Activated naive CD4-positive, alpha-beta T cell treated with anti-CD3 and anti-CD28 coated beads for 36 hours (primary cell): ENCODE results near the gene TSPAN6. TPM values are rescaled to one million over a fixed set of nuclear protein-coding genes. Genes with fewer than 3 reads are reported as not detected.
A peak's percentile ranks its signal among the peaks of the same experiment; 100 is the strongest.

Experiments used
- CTCF ChIA-PET: fragments of 350-600 bp; sonication (Branson Sonifier 250); formaldehyde crosslinking; loops from one replicate; lab custom pipeline; 2021; ENCODE audit warnings: antibody characterized with exemption; lab: Charles Lee
- DNase-seq: peaks from one replicate; pipeline ENCODE4 v3.0.0-alpha.2; 2020
- H3K27ac Mint-ChIP-seq: one replicate; pipeline ENCODE4 v1.8.0; 2021; ENCODE audit warnings: mild to moderate bottlenecking, mixed read lengths
- H3K27me3 Mint-ChIP-seq: one replicate; pipeline ENCODE4 v1.8.0; 2021; ENCODE audit warnings: low read depth, mixed read lengths
- H3K36me3 Mint-ChIP-seq: one replicate; pipeline ENCODE4 v1.8.0; 2021; ENCODE audit warnings: low read depth, mixed read lengths
- H3K4me1 Mint-ChIP-seq: one replicate; pipeline ENCODE4 v1.8.0; 2021; ENCODE audit warnings: low read depth, mixed read lengths
- H3K4me3 Mint-ChIP-seq: one replicate; pipeline ENCODE4 v1.8.0; 2021; ENCODE audit warnings: mild to moderate bottlenecking, moderate library complexity, mixed read lengths
- H3K9me3 Mint-ChIP-seq: one replicate; pipeline ENCODE4 v1.8.0; 2021; ENCODE audit warnings: mixed read lengths
- intact Hi-C: fragments of 100-400 bp; cut with micrococcal nuclease; formaldehyde crosslinking; loops from one replicate; pipeline ENCODE4 v1.15.1; 2023
- total RNA-seq, 2 experiments: library from RNA; stranded (reverse); gene quantifications; one replicate each; pipeline ENCODE4 v1.2.3, GENCODE V29; 2021

Gene TSPAN6, protein sequence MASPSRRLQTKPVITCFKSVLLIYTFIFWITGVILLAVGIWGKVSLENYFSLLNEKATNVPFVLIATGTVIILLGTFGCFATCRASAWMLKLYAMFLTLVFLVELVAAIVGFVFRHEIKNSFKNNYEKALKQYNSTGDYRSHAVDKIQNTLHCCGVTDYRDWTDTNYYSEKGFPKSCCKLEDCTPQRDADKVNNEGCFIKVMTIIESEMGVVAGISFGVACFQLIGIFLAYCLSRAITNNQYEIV
- under 1 TPM; 0.42 to 0.57 TPM for total RNA-seq

DNA sequence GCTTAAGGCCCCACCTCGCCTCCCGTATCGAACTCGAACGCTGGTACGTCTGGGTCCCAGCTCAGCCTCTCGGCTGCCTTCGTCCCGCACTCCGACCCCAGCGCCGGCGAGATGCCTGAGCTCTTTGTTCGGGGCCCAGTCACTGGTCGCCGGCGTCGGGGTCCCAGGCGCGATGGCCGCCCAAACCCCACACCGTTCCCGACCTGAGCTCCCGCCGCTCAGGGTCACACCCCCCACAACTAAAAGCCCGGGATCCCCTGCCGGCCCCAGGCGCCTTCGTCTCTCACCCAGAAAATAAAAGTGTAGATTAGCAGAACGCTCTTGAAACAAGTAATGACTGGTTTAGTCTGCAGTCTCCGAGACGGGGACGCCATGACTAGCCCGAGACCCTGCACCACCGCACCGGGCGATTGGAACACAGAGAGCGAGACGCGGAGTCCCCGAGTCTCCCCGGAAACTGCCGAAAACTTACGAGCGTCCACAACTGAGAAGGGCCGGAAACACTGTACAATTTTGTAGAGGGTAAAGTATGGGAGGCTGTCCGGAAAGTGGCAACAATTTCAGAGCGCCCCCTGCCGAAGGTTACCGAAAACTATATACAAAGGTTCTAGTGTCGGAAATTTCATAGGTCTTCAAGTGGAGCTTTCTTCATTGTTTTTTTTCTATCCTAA is at the start of gene TSPAN6:
TSPAN6 (minus strand) TSS at position 486 of the 671 bp plus-strand sequence; CDS start at position 374, 112 bp downstream.
- Mint-ChIP-seq H3K27ac (peak within 1 kb of the TSS; percentile 12), H3K27me3 (peaks cover 3% of the 10 kb centered on the region)

DNA sequence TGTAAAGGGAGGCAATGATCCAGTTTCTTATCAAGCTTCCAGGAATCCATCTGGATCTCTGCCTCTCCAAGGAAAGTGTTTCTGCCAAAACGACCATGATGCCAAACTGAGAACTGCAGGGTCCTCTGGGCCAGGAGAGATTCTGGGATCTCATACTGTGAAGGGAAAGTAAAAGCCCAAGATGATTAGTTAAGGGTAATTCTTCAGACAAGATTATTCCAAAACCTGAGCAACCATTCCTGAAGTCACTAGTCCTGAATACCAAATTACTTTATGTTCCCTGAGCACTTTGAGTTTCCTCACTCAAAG is 49.3 kb upstream of the TSPAN6 start:
- no peak overlapping the region for H3K4me3 Mint-ChIP-seq
- H3K36me3 Mint-ChIP-seq = no peaks in the 10 kb centered on the region
- intact Hi-C loops = loop anchor here (1.0 to 2.0 kb wide), 5 partner anchors 15 to 601 kb away; no protein-coding TSS in a partner anchor

More for the DNA sequence above, at the start of gene TSPAN6:
- Mint-ChIP-seq H3K9me3 (no peaks in the 10 kb centered on the region), H3K4me1 (peaks cover 6% of the 10 kb centered on the region), H3K4me3 (peak within 1 kb of the TSS; percentile 86), H3K36me3 (no peaks in the 10 kb centered on the region)
- CTCF ChIA-PET = interaction anchor here (0.8 to 2.5 kb wide), 6 partner anchors 13 to 216 kb away, joined by 3 to 12 read pairs (median 4); no protein-coding TSS in a partner anchor
- intact Hi-C loops = loop anchor here (1.0 to 10.0 kb wide), 4 partner anchors 10 to 192 kb away; no protein-coding TSS in a partner anchor
- DNase-seq = peak; percentile 84

DNA sequence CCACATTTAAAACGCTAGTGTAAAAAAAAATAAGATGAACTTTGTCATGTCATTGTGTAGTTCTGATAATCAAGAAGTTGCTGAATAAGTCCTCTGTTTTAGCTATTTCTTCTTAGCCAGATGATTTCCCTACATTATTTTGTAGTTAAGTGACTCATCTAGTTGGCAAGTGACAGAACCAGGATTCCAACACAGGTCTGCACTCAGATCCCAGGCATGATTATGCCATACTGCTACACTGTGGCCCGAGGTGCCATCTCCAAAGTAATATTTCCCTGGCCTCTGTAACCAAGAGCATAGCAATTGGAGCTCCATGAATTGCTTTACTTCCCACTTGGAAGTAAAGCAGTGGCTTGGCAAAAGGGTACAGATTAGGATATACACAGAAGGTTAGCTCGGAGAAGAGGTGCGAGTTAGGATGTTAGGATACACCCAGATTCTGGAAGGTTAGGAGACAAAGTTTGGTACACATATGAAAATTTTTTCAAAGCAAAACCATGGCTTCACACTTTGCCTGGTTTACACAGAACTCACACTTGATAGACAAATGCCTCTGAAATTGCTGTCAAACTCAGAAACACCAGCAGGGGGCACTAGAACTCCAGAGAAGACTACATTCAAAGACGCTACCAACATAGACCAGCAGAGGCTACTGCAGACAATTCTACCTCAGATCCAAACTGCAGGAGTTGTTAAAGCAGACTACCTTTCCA is 48.8 kb upstream of the TSPAN6 start:
- Mint-ChIP-seq H3K4me1 (peaks cover 16% of the 10 kb centered on the region), H3K9me3 (no peaks in the 10 kb centered on the region), H3K27me3 (no peaks in the 10 kb centered on the region), H3K36me3 (no peaks in the 10 kb centered on the region), H3K27ac (no peak overlapping the region), H3K4me3 (no peak overlapping the region)
- CTCF ChIA-PET = interaction anchor here (0.7 to 8.0 kb wide), 15 partner anchors 8 to 923 kb away, joined by 3 to 118 read pairs (median 4); partner anchors contain the start of gene SRPX2
- DNase-seq = peak; percentile 82
- intact Hi-C loops = loop anchor here (1.0 to 2.0 kb wide), 5 partner anchors 14 to 602 kb away; no protein-coding TSS in a partner anchor

More for the DNA sequence above, 49.3 kb upstream of the TSPAN6 start:
- Mint-ChIP-seq H3K4me1 (peaks cover 16% of the 10 kb centered on the region), H3K27me3 (no peaks in the 10 kb centered on the region), H3K9me3 (no peaks in the 10 kb centered on the region), H3K27ac (no peak overlapping the region)
- CTCF ChIA-PET = interaction anchor here (0.8 to 8.0 kb wide), 9 partner anchors 9 to 174 kb away, joined by 3 to 118 read pairs (median 4); no protein-coding TSS in a partner anchor
- DNase-seq = no peak

DNA sequence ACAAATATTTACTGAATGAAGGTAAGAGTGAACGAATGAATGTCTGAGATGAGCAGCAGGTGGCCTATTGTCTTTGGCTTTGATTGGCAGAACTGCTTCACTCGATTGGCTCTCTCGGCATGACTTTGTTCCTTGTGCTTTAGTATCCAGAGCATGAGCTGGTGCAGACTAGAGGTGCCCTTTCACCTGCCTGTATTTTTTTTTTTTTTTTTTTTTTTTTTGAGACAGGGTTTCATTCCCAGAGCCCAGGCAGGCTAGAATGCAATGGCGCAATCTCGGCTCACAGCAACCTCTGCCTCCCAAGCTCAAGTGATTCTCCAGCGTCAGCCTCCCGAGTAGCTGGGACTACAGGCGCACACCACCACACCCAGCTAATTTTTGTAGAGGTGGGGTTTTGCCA is 46.3 kb upstream of the TSPAN6 start:
- Mint-ChIP-seq H3K4me3 (no peak overlapping the region), H3K27me3 (no peaks in the 10 kb centered on the region), H3K9me3 (no peaks in the 10 kb centered on the region), H3K27ac (no peak overlapping the region), H3K4me1 (peaks cover 16% of the 10 kb centered on the region), H3K36me3 (no peaks in the 10 kb centered on the region)
- CTCF ChIA-PET = interaction anchor here (1.4 to 8.0 kb wide), 2 partner anchors 8 to 84 kb away, joined by 3 to 118 read pairs; no protein-coding TSS in a partner anchor
- no peak for DNase-seq
- intact Hi-C loops = no loop called here

DNA sequence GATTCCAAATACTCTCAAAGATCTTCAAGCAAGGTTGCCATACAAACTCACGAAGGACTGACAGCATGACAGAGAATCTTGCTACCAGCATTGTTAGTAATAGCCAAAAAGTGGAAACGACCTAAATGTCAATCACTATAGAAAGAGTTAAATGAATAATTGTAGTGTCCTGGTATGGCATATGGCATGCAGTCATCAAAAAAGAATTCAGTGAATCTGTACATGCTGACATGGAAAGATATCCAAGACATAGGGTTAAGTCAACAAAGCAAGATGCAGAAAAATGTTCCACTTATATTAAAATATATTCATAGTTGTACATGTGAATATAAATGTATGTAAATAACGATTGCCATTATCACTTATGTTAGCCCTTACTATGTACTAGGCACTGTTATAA is 45.0 kb upstream of the TSPAN6 start:
- H3K9me3 Mint-ChIP-seq = no peaks in the 10 kb centered on the region
- H3K27me3 Mint-ChIP-seq = no peaks in the 10 kb centered on the region
- no peak overlapping the region for H3K4me3 Mint-ChIP-seq
- no peak for DNase-seq
- no peak overlapping the region for H3K27ac Mint-ChIP-seq
- CTCF ChIA-PET = interaction anchor here (0.6 to 8.0 kb wide), 2 partner anchors 47 to 86 kb away, joined by 4 to 118 read pairs; no protein-coding TSS in a partner anchor
- H3K4me1 Mint-ChIP-seq = peaks cover 3% of the 10 kb centered on the region
- H3K36me3 Mint-ChIP-seq = no peaks in the 10 kb centered on the region
- intact Hi-C loops = no loop called here

DNA sequence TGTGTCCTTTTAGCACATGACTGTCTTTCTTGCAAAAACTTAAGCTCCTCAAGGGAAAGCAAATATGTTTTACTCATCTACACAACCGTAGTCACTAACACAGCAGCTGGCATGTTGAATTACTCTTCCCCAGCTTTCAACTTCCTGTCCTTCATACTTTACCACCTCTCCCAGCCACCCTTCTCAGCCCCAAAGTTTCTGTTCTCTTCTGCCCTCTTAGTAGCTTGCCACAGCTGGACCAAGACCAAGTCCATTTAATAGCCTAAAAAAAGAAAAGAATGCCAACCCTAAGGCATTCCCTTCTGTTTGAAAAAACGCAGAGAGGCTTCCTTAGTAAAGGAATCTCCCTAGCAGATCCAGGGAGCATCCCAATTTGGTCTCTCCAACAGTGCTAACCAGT is 44.1 kb upstream of the TSPAN6 start:
- no peaks in the 10 kb centered on the region for H3K36me3 Mint-ChIP-seq
- H3K27me3 Mint-ChIP-seq = no peaks in the 10 kb centered on the region
- H3K4me1 Mint-ChIP-seq = no peaks in the 10 kb centered on the region
- intact Hi-C loops = no loop called here
- no peaks in the 10 kb centered on the region for H3K9me3 Mint-ChIP-seq
- no peak for DNase-seq
- H3K27ac Mint-ChIP-seq = no peak overlapping the region
- H3K4me3 Mint-ChIP-seq = no peak overlapping the region
- CTCF ChIA-PET = interaction anchor here (0.6 kb wide), 1 partner anchor 84 kb away, joined by 4 read pairs; no protein-coding TSS in a partner anchor

DNA sequence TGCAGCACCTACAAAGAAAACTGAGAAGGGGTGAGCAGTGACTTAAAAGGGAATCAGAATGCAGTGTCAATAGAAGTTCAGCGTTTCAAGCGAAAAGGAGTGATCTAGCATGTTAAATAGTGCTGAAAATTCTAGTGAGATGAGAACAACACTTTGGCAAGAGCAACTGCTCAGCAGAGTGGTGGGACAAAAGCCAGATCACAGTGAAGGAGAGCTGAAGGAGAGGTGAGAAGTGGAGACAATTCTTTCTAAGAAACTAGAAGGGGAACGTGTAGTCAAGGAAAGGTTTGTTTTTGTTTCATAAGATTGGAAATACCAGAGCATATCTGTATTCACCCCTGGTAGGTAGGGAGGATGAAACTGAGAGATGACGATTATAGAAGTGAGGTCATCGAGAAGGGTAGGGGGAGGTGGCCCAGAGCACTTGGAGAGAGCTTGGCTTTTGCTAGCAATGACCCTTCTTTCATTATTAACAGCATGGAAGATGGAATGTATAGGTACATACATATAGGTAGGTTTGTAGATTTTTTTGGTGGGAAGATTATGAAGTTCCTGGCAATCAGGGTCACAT is 41.1 kb upstream of the TSPAN6 start:
- no peaks in the 10 kb centered on the region for H3K9me3 Mint-ChIP-seq
- no peak for DNase-seq
- H3K27ac Mint-ChIP-seq = no peak overlapping the region
- CTCF ChIA-PET = interaction anchor here (0.9 to 1.7 kb wide), 2 partner anchors 8 to 91 kb away, joined by 3 read pairs; no protein-coding TSS in a partner anchor
- H3K4me3 Mint-ChIP-seq = no peak overlapping the region
- H3K36me3 Mint-ChIP-seq = no peaks in the 10 kb centered on the region
- H3K27me3 Mint-ChIP-seq = no peaks in the 10 kb centered on the region
- intact Hi-C loops = no loop called here
- peaks cover 6% of the 10 kb centered on the region for H3K4me1 Mint-ChIP-seq

DNA sequence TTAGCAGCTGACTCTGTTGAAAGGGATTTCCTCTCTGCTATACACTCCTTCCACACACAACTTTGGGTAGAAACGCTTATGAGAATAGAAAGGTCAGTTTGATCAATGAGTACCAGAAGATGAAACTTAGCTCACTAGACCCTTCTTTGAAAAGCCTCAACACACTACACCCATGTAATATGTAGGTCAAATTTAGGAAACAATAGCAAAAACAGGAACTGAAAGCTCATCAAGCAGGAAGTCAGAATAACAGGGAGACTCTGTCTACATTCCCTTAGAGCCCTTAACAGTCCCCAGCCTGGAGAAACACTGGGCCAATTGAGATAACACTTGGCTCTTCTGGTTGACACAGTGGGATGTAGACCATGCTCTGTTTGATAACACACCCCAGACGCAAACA is 38.1 kb upstream of the TSPAN6 start:
- Mint-ChIP-seq H3K4me1 (peaks cover 6% of the 10 kb centered on the region), H3K36me3 (no peaks in the 10 kb centered on the region), H3K4me3 (no peak overlapping the region), H3K27me3 (no peaks in the 10 kb centered on the region), H3K27ac (no peak overlapping the region), H3K9me3 (no peaks in the 10 kb centered on the region)
- intact Hi-C loops = no loop called here
- CTCF ChIA-PET = interaction anchor here (0.8 to 1.7 kb wide), 3 partner anchors 9 to 94 kb away, joined by 3 to 9 read pairs (median 3); no protein-coding TSS in a partner anchor
- no peak for DNase-seq

DNA sequence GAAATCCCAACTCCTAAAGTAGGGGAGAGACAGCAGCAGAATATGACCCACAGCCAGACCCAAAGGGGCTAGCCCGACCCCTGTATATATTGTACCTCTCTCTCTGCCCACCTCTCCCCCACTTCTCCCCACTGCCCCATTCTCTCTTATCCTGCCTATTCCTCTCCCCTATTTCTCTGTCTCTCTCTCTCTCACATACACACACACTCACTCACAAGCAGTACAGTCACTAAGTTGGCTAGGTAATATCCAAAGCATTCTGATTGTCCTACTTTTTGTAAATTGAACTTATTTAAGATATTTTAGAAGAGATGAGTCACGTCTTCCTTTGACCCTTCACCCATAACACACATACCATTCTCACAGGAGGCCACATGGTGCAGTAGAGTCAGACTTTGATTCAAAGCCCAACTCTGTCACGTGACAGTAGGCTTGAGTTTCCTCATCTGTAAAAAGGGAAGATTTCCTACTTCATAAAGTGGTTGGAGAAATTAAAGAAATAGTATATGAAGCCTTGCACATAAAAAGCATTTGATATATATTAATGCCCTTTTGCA is 36.9 kb upstream of the TSPAN6 start:
- no peaks in the 10 kb centered on the region for H3K9me3 Mint-ChIP-seq
- H3K4me3 Mint-ChIP-seq = no peak overlapping the region
- no peaks in the 10 kb centered on the region for H3K36me3 Mint-ChIP-seq
- peaks cover 6% of the 10 kb centered on the region for H3K4me1 Mint-ChIP-seq
- intact Hi-C loops = no loop called here
- DNase-seq = no peak
- no peak overlapping the region for H3K27ac Mint-ChIP-seq
- CTCF ChIA-PET = interaction anchor here (0.8 to 3.9 kb wide), 3 partner anchors 12 to 95 kb away, joined by 4 to 18 read pairs (median 4); no protein-coding TSS in a partner anchor
- H3K27me3 Mint-ChIP-seq = no peaks in the 10 kb centered on the region

DNA sequence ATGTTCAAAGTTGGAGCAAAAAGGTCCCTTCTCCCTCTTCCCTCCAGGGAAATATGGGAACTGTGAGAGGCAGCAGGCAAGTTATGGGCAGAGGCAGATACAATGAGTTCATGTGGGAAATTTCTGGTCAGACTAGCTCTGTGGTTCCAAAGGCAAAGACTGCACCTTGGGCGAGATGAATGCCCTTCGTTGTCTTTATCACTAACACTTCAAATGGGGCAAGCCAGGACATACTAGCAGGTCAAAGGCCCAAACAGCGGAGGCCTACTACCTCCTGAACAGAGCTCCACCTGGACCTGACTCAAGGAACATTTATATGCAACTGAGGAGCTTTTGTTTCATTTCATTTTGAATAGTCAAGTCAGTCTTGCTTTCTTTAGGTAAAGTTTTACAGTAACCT is 36.4 kb upstream of the TSPAN6 start:
- Mint-ChIP-seq H3K4me3 (no peak overlapping the region), H3K36me3 (no peaks in the 10 kb centered on the region), H3K27ac (no peak overlapping the region), H3K27me3 (no peaks in the 10 kb centered on the region), H3K9me3 (no peaks in the 10 kb centered on the region), H3K4me1 (peaks cover 6% of the 10 kb centered on the region)
- no peak for DNase-seq
- CTCF ChIA-PET = interaction anchor here (1.7 to 3.9 kb wide), 2 partner anchors 12 to 96 kb away, joined by 4 to 18 read pairs; no protein-coding TSS in a partner anchor
- intact Hi-C loops = no loop called here

DNA sequence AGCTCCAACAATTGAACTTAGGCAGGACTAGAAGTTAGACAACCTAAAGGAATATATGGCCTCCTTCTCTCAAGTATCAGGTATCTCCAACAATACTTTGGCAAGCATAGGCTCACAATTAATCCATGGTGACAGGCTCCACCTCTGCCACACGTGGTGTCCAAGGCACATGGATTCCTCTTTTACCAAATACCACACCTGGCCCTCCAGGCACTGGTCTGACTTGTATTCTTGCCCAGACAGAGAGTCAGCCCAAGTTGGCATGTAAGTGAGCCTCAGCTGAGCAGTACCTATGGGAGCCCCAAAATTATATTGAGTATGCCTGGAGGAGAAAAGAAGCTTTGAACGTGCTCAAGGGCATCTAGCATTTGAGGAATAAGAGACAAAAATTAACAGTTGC is 27.0 kb upstream of the TSPAN6 start:
- intact Hi-C loops = no loop called here
- H3K36me3 Mint-ChIP-seq = no peaks in the 10 kb centered on the region
- H3K4me3 Mint-ChIP-seq = no peak overlapping the region
- H3K4me1 Mint-ChIP-seq = no peaks in the 10 kb centered on the region
- no peak for DNase-seq
- H3K27ac Mint-ChIP-seq = no peak overlapping the region
- H3K9me3 Mint-ChIP-seq = no peaks in the 10 kb centered on the region
- CTCF ChIA-PET = no interaction called here
- no peaks in the 10 kb centered on the region for H3K27me3 Mint-ChIP-seq
